K562 treated with DMSO at 1 percent for 4 hours (cell line): Measurements from ENCODE around the gene ADGRL1. TPM values are rescaled to one million over a fixed set of nuclear protein-coding genes. Genes with fewer than 3 reads are reported as not detected.

Experiments used
- total RNA-seq: library from RNA; unstranded; fragments of 300-600 nt; gene quantifications from 2 replicates; pipeline ENCODE4 v1.2.3, GENCODE V29; 2022; ENCODE audit not compliant: insufficient read depth

Gene ADGRL1
- 20.1 and 26.8 TPM in 2 replicates for total RNA-seq

DNA sequence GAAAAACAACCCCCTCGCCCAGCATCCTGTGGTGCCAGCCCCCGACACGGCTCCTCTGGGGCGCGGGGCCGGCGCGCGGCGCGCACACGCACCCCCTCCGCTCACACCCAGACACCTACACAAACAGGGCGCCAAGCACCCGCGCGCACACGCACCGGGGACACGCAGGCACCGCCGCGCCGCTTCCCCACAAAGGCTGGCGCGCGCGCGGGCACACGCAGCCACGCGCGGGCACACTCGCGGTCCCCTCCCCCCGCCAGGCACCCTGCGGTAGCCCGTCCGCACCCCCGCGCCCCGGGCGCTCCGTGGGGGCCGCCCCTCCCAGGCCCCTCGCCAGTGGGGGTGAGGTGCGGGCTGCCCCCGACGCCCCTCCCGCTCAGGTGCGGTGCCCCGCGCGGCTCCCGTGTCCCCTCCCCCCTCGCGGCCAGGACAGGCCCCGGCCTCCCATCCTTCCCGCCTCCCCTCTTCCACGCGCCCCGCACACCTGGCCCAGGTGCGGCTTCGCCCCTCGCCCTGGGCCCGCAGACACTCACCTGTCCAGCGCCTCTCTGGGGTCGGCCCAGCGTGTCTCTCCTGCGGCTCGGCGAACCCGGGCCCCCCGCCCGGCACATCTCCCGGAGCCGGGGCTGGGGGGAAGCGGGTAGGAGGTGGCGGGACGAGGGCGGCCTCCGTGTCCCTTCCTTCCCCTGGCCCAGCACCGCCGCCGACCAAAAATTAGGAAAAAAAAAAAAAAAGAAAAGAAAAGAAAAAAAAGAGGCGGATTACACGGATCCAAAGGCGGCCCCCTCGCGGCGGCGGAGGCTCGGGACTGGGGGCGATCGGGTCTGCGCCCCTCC, at the start of gene ADGRL1:
ADGRL1 (minus strand) TSS at position 718 of the 836 bp plus-strand sequence. CDS start 22,567 bp downstream, outside the sequence.

DNA sequence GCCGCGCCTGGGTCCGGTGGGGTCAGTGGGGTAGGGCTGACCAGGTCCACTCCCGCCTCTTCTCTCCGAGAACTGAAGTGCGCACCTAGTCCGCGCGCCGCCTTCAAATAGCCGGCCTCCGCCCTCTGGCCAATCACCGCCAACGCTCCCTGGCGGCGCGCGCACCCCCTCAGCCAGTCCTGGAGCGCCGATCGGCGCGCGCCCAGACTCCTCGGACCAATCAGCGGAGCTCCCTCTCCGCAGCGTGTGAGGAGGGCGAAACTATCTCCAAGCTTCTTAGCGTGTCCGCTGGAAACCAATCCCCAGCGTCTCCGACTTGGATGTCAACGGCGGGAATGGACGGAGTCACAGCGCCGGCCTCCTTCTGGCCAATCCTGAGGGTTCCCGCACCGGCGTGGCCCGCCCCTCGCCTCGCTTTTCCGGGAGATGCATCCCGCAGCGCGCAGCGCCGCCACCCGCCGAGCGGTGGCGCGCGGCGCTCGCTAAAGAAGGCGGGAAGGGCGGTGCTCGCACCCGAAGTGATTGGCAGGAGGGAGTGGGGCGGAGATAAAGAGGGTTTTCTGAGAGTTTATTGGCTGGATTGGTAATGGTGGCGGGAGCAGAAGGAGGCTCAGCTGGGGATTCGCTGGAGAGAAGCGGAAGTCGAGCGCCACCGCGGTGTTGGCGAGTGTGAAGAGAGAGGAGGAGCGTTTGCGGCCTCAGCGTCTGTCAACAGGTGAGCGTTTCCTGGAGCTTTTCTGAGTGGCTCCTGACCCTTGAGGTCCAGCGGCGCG, 69.3 kb downstream of the ADGRL1 start, which contains the start of gene ASF1B:
ASF1B (minus strand) TSS at position 81 of the 773 bp plus-strand sequence. CDS start 133 bp downstream, outside the sequence.

GRCh38 chr19:14117668-14118164, 88.3 kb downstream of the ADGRL1 start, which contains the start of gene PRKACA:
PRKACA (minus strand) TSS chr19:14117762; CDS start chr19:14117547, 215 bp downstream.

Other genes starting within 250 kb of the ADGRL1 start
- gene RFX1, start 199.8 kb downstream of the ADGRL1 start, total RNA-seq: 7.1 and 24.9 TPM in 2 replicates
- not detected in 2 replicates for gene RLN3, start 178.0 kb downstream of the ADGRL1 start, total RNA-seq
- 19.2 and 23.6 TPM in 2 replicates for gene IL27RA, start 174.4 kb downstream of the ADGRL1 start, total RNA-seq
- gene PALM3, start 144.1 kb downstream of the ADGRL1 start, total RNA-seq: 6.3 and 11.4 TPM in 2 replicates
- gene MISP3, start 133.4 kb downstream of the ADGRL1 start, total RNA-seq: 4.5 and 5.4 TPM in 2 replicates
- gene C19orf67, start 120.4 kb downstream of the ADGRL1 start, total RNA-seq: not detected in 2 replicates
- gene SAMD1, start 115.4 kb downstream of the ADGRL1 start, total RNA-seq: 38.6 and 45.3 TPM in 2 replicates
- gene PRKACA, start 88.4 kb downstream of the ADGRL1 start, total RNA-seq: 76.7 and 78.9 TPM in 2 replicates
- gene ASF1B, start 69.6 kb downstream of the ADGRL1 start, total RNA-seq: 167 and 228 TPM in 2 replicates
- gene ADGRE5, start 175.3 kb upstream of the ADGRL1 start, total RNA-seq: 21.0 and 31.0 TPM in 2 replicates
- 247 and 300 TPM in 2 replicates for gene DDX39A, start 213.2 kb upstream of the ADGRL1 start, total RNA-seq
- 243 and 275 TPM in 2 replicates for gene PKN1, start 227.1 kb upstream of the ADGRL1 start, total RNA-seq